Loucy (cell line): ENCODE results near the gene NHERF1.

ENCODE experiments used
- EZH2phosphoT487 ChIP-seq: fragments of 200-600 bp; IDR thresholded peaks from 2 replicates; pipeline ENCODE4 v1.6.1; 2018; ENCODE audit warnings: antibody characterized with exemption, mild to moderate bottlenecking, moderate library complexity, borderline replicate concordance
- TF ChIP-seq, protein P1 (sequence below): fragments of 200-600 bp; sonication (generic); conservative IDR thresholded peaks from 2 replicates; pipeline ENCODE4 v1.5.1; 2014; ENCODE audit warnings: mild to moderate bottlenecking, antibody characterized with exemption, low read length

DNA sequence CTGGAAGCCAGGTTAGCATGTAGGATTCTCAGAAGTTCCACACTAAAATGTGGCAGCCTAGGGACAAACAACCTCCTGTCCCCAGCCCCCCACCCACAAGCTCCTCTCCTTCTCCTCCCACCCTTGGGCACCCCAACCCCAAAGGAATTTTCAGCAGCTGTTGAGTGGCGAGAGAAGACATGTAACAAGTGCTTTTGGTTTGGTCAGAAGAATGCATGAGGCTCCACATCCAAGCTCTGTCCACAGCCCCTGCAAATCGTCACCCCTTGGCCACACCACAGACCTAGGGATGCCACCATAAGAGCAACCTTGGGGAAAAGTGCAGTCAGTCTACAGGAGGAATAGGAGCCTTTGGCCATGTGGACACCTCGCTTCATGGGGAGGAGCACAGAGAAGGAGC, 23.3 kb upstream of the NHERF1 start:
- TF ChIP-seq, protein P1, sequence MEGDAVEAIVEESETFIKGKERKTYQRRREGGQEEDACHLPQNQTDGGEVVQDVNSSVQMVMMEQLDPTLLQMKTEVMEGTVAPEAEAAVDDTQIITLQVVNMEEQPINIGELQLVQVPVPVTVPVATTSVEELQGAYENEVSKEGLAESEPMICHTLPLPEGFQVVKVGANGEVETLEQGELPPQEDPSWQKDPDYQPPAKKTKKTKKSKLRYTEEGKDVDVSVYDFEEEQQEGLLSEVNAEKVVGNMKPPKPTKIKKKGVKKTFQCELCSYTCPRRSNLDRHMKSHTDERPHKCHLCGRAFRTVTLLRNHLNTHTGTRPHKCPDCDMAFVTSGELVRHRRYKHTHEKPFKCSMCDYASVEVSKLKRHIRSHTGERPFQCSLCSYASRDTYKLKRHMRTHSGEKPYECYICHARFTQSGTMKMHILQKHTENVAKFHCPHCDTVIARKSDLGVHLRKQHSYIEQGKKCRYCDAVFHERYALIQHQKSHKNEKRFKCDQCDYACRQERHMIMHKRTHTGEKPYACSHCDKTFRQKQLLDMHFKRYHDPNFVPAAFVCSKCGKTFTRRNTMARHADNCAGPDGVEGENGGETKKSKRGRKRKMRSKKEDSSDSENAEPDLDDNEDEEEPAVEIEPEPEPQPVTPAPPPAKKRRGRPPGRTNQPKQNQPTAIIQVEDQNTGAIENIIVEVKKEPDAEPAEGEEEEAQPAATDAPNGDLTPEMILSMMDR, result no peak
- no peak for TF ChIP-seq EZH2phosphoT487
